GM23338 (cell line): Measurements from ENCODE around the gene PPFIBP1. TPM values are rescaled to one million over a fixed set of nuclear protein-coding genes. Genes with fewer than 3 reads are reported as not detected.

Experiments used
- ATAC-seq: fragments of 200-7000 bp; cut with Tn5 transposase; 3 replicates; pipeline ENCODE4 v1.9.1; 2020
- DNase-seq: peaks from one replicate; pipeline ENCODE4 v3.0.0-alpha.2; 2015; ENCODE audit warnings: low spot score
- H2AFZ ChIP-seq: fragments of 200-600 bp; sonication (generic); 2 replicates; pipeline ENCODE4 v1.8.0; 2016; ENCODE audit warnings: antibody characterized with exemption, mild to moderate bottlenecking, moderate library complexity
- H3F3A ChIP-seq: fragments of 200-600 bp; sonication (generic); replicated peaks from 2 replicates; pipeline ENCODE4 v1.8.0; 2017; ENCODE audit warnings: antibody characterized with exemption, mixed run types, low read depth
- H3K27ac ChIP-seq: fragments of 200-600 bp; sonication (generic); 2 replicates; pipeline ENCODE4 v1.6.1; 2016; ENCODE audit warnings: low read depth
- H3K27me3 ChIP-seq: fragments of 200-600 bp; sonication (generic); 2 replicates; pipeline ENCODE4 v1.8.0; 2016; ENCODE audit warnings: mild to moderate bottlenecking, mixed run types, moderate library complexity; ENCODE audit not compliant: insufficient read depth
- H3K36me3 ChIP-seq: fragments of 200-600 bp; sonication (generic); 2 replicates; pipeline ENCODE4 v1.8.0; 2016; ENCODE audit warnings: mild to moderate bottlenecking; ENCODE audit not compliant: insufficient read depth
- H3K4me1 ChIP-seq: fragments of 200-600 bp; sonication (generic); 2 replicates; pipeline ENCODE4 v1.8.0; 2016; ENCODE audit warnings: mild to moderate bottlenecking, moderate library complexity; ENCODE audit not compliant: insufficient read depth
- H3K4me2 ChIP-seq: fragments of 200-600 bp; sonication (generic); 2 replicates; pipeline ENCODE4 v1.7.1; 2017; ENCODE audit warnings: mixed run types
- H3K4me3 ChIP-seq: fragments of 200-600 bp; sonication (generic); 2 replicates; pipeline ENCODE4 v1.6.1; 2016; ENCODE audit warnings: mixed run types
- H3K79me2 ChIP-seq: fragments of 200-600 bp; sonication (generic); replicated peaks from 2 replicates; pipeline ENCODE4 v1.8.0; 2017; ENCODE audit warnings: mild to moderate bottlenecking; ENCODE audit not compliant: insufficient read depth
- H3K9me2 ChIP-seq: fragments of 200-600 bp; sonication (generic); 2 replicates; pipeline ENCODE4 v1.8.0; 2017; ENCODE audit not compliant: insufficient read depth
- H4K20me1 ChIP-seq: fragments of 200-600 bp; sonication (generic); replicated peaks from 2 replicates; pipeline ENCODE4 v1.8.0; 2017; ENCODE audit warnings: mild to moderate bottlenecking; ENCODE audit not compliant: insufficient read depth
- H3K27ac Mint-ChIP-seq: 2 replicates; pipeline ENCODE4 v1.8.0; 2020; ENCODE audit warnings: inconsistent platforms, mild to moderate bottlenecking, moderate library complexity, mixed read lengths
- H3K27me3 Mint-ChIP-seq: 3 replicates; pipeline ENCODE4 v1.8.0; 2022; ENCODE audit warnings: low read depth, mild to moderate bottlenecking, moderate library complexity, mixed read lengths, inconsistent platforms; ENCODE audit not compliant: insufficient read depth, poor library complexity
- H3K36me3 Mint-ChIP-seq: 3 replicates; pipeline ENCODE4 v1.8.0; 2021; ENCODE audit warnings: low read depth, mild to moderate bottlenecking, inconsistent platforms, moderate library complexity, mixed read lengths
- H3K4me1 Mint-ChIP-seq: 3 replicates; pipeline ENCODE4 v1.8.0; 2020; ENCODE audit warnings: mild to moderate bottlenecking, inconsistent platforms, mixed read lengths
- H3K4me3 Mint-ChIP-seq: 3 replicates; pipeline ENCODE4 v1.8.0; 2021; ENCODE audit warnings: moderate library complexity, mild to moderate bottlenecking, inconsistent platforms, mixed read lengths
- H3K9me3 Mint-ChIP-seq: 3 replicates; pipeline ENCODE4 v1.8.0; 2020; ENCODE audit warnings: moderate library complexity, mild to moderate bottlenecking, inconsistent platforms, mixed read lengths
- ETS1 ChIP-seq: IDR thresholded peaks from 2 replicates; pipeline ENCODE4 v1.6.1; 2016; ENCODE audit warnings: antibody characterized with exemption
- EZH2 ChIP-seq: fragments of 200-600 bp; sonication (generic); IDR thresholded peaks from one replicate; pipeline ENCODE4 v1.8.0; 2017; ENCODE audit warnings: antibody characterized with exemption, mild to moderate bottlenecking, low read depth; ENCODE audit not compliant: unreplicated experiment
- EZH2phosphoT487 ChIP-seq: fragments of 200-600 bp; sonication (generic); IDR thresholded peaks from one replicate; pipeline ENCODE4 v1.8.1; 2018; ENCODE audit warnings: antibody characterized with exemption; ENCODE audit not compliant: unreplicated experiment
- JUNB ChIP-seq: IDR thresholded peaks from one replicate; pipeline ENCODE4 v1.6.1; 2016; ENCODE audit warnings: antibody characterized with exemption; ENCODE audit not compliant: unreplicated experiment
- NANOG ChIP-seq: IDR thresholded peaks from 2 replicates; pipeline ENCODE4 v1.6.1; 2016; ENCODE audit warnings: antibody characterized with exemption, borderline replicate concordance
- STAT1 ChIP-seq: IDR thresholded peaks from one replicate; pipeline ENCODE4 v1.6.1; 2016; ENCODE audit warnings: antibody characterized with exemption; ENCODE audit not compliant: unreplicated experiment
- ZNF114 ChIP-seq: fragments of 250-450 bp; sonication (Bioruptor Pico); IDR thresholded peaks from 2 replicates; pipeline ENCODE4 v1.5.0; 2020; ENCODE audit warnings: mild to moderate bottlenecking, moderate library complexity
- ZNF331 ChIP-seq: fragments of 250-450 bp; sonication (Bioruptor Pico); IDR thresholded peaks from 2 replicates; pipeline ENCODE4 v1.5.0; 2020; ENCODE audit warnings: low read depth, mild to moderate bottlenecking, moderate library complexity
- polyA plus RNA-seq: library from polyadenylated mRNA; unstranded; fragments of >200 nt; fragmentation: Nextera tagmentation; extraction: Ambion mirVana; gene quantifications from 2 replicates; pipeline ENCODE4 v1.2.1, GENCODE V29; 2016
- total RNA-seq: library from RNA; depleted of rRNA; stranded (reverse); fragments of >200 nt; shearing (Covaris generic); gene quantifications from 2 replicates; pipeline ENCODE4 v1.2.3, GENCODE V29; 2014
- TF ChIP-seq, protein P1 (sequence below): IDR thresholded peaks from one replicate; pipeline ENCODE4 v1.6.1; 2018; ENCODE audit warnings: antibody characterized with exemption; ENCODE audit not compliant: unreplicated experiment
- TF ChIP-seq, protein P2 (sequence below): fragments of 250-450 bp; sonication (Bioruptor Pico); IDR thresholded peaks from 2 replicates; pipeline ENCODE4 v1.5.0; 2020; ENCODE audit warnings: mild to moderate bottlenecking, moderate library complexity

The PPFIBP1 gene
- total and polyA plus RNA-seq, 2 experiments from 2014 or later, result 33.2 to 41.9 TPM

DNA sequence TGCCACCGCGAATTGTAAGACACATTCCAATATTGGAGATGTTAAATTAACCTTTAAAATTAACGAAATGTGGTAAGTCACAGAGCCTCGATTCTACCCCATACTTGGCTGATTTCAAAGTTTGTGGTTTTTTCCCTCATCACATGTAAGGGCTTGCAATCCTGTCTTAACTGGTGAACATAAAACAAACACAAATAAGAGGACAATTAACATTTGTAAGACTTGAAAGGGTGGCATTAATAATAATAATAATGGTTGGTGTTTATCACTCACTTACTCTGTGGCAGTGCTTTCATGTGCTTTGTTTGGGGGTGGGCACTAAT is 26.6 kb downstream of the PPFIBP1 start:
- H3F3A ChIP-seq, result no peaks in the 10 kb centered on the region
- H3K4me3 ChIP-seq, result no peak overlapping the region
- peaks cover 13% of the 10 kb centered on the region for H4K20me1 ChIP-seq
- no peaks in the 10 kb centered on the region for H3K27me3 ChIP-seq
- ATAC-seq (no peak), DNase-seq (no peak)
- H3K36me3 ChIP-seq, result no peaks in the 10 kb centered on the region
- no peaks in the 10 kb centered on the region for H3K9me2 ChIP-seq
- Mint-ChIP-seq H3K27me3 (peaks cover 3% of the 10 kb centered on the region), H3K4me3 (no peak overlapping the region), H3K27ac (no peak overlapping the region), H3K9me3 (no peaks in the 10 kb centered on the region), H3K36me3 (no peaks in the 10 kb centered on the region), H3K4me1 (peaks cover 47% of the 10 kb centered on the region)
- H3K4me1 ChIP-seq, result peaks cover 20% of the 10 kb centered on the region
- H3K4me2 ChIP-seq, result no peak overlapping the region
- H2AFZ ChIP-seq, result no peak overlapping the region
- no peak overlapping the region for H3K27ac ChIP-seq
- H3K79me2 ChIP-seq, result peaks cover 31% of the 10 kb centered on the region
- TF ChIP-seq ZNF114 (CRISPR knock-in tag), result no peak
- TF ChIP-seq ETS1, result no peak
- TF ChIP-seq EZH2phosphoT487, result no peak
- TF ChIP-seq ZNF331 (CRISPR knock-in tag), result no peak
- TF ChIP-seq, protein P1, sequence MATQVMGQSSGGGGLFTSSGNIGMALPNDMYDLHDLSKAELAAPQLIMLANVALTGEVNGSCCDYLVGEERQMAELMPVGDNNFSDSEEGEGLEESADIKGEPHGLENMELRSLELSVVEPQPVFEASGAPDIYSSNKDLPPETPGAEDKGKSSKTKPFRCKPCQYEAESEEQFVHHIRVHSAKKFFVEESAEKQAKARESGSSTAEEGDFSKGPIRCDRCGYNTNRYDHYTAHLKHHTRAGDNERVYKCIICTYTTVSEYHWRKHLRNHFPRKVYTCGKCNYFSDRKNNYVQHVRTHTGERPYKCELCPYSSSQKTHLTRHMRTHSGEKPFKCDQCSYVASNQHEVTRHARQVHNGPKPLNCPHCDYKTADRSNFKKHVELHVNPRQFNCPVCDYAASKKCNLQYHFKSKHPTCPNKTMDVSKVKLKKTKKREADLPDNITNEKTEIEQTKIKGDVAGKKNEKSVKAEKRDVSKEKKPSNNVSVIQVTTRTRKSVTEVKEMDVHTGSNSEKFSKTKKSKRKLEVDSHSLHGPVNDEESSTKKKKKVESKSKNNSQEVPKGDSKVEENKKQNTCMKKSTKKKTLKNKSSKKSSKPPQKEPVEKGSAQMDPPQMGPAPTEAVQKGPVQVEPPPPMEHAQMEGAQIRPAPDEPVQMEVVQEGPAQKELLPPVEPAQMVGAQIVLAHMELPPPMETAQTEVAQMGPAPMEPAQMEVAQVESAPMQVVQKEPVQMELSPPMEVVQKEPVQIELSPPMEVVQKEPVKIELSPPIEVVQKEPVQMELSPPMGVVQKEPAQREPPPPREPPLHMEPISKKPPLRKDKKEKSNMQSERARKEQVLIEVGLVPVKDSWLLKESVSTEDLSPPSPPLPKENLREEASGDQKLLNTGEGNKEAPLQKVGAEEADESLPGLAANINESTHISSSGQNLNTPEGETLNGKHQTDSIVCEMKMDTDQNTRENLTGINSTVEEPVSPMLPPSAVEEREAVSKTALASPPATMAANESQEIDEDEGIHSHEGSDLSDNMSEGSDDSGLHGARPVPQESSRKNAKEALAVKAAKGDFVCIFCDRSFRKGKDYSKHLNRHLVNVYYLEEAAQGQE, result no peak
- TF ChIP-seq, protein P2, sequence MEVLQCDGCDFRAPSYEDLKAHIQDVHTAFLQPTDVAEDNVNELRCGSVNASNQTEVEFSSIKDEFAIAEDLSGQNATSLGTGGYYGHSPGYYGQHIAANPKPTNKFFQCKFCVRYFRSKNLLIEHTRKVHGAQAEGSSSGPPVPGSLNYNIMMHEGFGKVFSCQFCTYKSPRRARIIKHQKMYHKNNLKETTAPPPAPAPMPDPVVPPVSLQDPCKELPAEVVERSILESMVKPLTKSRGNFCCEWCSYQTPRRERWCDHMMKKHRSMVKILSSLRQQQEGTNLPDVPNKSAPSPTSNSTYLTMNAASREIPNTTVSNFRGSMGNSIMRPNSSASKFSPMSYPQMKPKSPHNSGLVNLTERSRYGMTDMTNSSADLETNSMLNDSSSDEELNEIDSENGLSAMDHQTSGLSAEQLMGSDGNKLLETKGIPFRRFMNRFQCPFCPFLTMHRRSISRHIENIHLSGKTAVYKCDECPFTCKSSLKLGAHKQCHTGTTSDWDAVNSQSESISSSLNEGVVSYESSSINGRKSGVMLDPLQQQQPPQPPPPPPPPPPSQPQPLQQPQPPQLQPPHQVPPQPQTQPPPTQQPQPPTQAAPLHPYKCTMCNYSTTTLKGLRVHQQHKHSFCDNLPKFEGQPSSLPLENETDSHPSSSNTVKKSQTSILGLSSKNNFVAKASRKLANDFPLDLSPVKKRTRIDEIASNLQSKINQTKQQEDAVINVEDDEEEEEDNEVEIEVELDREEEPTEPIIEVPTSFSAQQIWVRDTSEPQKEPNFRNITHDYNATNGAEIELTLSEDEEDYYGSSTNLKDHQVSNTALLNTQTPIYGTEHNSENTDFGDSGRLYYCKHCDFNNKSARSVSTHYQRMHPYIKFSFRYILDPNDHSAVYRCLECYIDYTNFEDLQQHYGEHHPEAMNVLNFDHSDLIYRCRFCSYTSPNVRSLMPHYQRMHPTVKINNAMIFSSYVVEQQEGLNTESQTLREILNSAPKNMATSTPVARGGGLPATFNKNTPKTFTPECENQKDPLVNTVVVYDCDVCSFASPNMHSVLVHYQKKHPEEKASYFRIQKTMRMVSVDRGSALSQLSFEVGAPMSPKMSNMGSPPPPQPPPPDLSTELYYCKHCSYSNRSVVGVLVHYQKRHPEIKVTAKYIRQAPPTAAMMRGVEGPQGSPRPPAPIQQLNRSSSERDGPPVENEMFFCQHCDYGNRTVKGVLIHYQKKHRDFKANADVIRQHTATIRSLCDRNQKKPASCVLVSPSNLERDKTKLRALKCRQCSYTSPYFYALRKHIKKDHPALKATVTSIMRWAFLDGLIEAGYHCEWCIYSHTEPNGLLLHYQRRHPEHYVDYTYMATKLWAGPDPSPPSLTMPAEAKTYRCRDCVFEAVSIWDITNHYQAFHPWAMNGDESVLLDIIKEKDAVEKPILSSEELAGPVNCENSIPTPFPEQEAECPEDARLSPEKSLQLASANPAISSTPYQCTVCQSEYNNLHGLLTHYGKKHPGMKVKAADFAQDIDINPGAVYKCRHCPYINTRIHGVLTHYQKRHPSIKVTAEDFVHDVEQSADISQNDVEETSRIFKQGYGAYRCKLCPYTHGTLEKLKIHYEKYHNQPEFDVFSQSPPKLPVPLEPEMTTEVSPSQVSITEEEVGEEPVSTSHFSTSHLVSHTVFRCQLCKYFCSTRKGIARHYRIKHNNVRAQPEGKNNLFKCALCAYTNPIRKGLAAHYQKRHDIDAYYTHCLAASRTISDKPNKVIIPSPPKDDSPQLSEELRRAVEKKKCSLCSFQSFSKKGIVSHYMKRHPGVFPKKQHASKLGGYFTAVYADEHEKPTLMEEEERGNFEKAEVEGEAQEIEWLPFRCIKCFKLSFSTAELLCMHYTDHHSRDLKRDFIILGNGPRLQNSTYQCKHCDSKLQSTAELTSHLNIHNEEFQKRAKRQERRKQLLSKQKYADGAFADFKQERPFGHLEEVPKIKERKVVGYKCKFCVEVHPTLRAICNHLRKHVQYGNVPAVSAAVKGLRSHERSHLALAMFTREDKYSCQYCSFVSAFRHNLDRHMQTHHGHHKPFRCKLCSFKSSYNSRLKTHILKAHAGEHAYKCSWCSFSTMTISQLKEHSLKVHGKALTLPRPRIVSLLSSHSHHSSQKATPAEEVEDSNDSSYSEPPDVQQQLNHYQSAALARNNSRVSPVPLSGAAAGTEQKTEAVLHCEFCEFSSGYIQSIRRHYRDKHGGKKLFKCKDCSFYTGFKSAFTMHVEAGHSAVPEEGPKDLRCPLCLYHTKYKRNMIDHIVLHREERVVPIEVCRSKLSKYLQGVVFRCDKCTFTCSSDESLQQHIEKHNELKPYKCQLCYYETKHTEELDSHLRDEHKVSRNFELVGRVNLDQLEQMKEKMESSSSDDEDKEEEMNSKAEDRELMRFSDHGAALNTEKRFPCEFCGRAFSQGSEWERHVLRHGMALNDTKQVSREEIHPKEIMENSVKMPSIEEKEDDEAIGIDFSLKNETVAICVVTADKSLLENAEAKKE, result no peak
- no peak for TF ChIP-seq EZH2
- TF ChIP-seq NANOG, result no peak
- no peak for TF ChIP-seq STAT1
- TF ChIP-seq JUNB, result no peak
